GM21786 (cell line): ENCODE measurements around the gene SKP1.

Source experiments
- ATAC-seq: cut with Tn5 transposase; IDR thresholded peaks from one replicate; pipeline ENCODE4 v1.9.1; 2021; ENCODE audit not compliant: unreplicated experiment

The SKP1 gene

DNA sequence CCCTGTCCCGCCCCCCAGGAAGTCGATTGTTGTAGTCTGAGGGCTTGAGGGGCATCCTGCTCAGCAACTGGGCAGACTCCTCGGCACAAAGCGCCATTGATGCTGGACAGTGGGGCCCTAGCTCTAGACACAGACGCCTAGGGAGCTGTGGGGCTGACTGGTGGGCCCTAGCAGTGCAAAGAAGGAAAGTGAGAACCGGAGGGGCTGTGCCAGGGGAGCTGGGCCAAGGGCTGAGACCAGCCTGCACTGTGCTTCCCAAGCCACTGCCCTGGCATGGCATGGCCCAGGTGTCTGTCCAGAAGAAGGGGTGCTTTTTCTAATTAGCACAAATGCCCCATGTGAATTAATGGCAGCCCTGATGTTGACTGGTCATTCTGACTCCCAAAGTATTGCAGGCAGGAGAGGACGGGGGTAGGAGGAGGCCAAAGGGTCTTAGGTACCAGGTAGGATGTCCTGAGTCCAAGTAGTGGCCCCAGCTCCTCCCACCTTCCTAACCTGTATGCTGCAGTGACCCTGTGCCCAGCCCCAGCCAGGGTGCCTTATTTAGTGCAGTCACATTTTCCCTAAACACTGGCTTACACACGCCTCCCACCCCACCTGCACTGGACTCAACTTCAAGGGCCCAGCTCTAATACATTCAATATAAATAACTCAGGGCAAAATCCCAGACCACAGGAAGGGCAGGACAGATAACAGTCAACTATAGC is 46.4 kb downstream of the SKP1 start:
- ATAC-seq: no peak

DNA sequence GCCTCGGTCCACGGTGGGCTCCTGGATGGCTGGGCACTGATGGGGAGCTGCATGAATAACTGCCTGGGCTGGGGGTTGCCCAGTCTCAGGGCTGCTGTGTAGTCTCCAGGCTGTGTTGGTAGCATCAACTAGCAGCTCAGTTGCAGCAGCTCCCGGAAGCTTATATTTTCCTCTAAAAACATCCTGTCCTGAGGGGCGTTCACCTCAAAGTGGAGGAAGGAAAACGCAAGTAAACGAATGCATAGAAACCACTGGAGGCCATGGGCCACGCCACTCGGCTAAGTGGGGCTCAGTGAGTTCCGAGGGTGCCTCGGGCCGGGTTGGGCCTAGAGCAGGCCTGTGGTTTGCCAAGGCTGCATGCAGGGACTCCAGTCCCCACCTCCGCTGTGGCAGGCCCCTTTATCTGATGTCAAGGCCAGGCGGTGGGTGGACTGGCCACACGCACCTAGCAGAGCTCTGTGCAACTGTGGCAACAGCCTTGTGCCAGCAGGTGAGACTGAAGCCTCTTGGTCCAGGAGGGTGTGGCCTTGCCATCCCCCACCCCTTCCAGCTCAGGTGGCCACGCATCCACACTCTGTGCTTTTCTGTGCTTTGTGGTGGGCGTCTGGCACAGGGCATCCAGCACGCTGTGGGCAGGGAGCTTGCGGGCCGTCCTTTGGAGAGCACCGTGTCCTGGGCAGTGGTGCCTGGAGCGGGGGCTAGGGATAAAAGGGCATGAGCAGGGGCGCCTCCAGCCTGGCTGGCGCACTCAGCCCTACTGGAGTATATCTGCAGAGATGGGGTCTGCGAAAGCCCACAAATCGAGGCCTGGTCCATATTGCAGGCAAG is 47.1 kb downstream of the SKP1 start:
- ATAC-seq: no peak

DNA sequence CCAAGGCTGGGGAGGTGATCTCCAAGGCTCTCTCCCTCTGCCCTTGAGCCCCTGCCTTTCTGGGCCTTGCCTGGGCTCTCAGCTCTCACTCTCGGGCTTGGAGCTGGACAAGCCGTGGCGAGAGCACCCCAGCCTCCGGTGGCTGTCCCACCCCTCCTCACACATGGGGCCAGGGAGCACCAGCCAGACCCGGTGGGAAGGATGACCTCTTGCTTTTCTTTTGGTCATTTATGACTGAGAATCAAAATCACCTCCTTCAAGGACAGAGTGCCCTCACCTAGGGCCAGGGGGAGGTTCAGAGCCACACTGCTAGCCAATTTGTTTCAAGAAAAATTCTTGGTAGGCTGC is 48.1 kb downstream of the SKP1 start:
- ATAC-seq: no peak

DNA sequence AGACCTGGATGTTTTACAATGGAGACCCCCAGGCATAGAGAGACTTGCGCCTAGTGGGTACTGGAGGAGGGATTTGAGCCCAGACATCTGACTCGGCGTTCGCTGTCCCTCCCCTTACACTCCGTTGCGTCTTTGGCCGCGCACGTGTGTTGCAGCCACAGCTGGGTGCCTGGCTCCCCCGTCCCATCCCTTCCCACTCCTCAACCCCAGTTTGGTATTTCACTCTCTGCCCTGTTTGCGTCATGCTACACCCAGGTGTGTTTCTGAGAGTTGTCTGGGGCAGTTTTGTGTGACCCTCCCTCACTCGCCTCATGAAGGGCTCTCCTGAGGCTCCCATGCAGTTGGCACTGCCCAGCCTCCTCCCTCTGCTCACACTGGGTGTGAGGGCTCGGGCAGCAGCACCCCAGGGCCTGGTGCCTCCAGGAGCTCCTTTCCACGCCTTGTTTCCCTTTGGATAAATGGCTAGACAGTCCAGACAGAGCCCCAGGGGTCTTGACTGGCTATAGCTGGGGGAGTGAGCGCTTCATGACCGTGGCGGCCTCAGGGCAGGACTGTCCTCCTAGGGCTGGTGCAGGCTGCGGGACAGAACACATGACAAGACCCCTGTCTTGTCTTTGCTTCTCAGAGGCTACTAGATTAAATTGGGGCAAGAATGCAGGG is 48.6 kb downstream of the SKP1 start:
- ATAC-seq: no peak

DNA sequence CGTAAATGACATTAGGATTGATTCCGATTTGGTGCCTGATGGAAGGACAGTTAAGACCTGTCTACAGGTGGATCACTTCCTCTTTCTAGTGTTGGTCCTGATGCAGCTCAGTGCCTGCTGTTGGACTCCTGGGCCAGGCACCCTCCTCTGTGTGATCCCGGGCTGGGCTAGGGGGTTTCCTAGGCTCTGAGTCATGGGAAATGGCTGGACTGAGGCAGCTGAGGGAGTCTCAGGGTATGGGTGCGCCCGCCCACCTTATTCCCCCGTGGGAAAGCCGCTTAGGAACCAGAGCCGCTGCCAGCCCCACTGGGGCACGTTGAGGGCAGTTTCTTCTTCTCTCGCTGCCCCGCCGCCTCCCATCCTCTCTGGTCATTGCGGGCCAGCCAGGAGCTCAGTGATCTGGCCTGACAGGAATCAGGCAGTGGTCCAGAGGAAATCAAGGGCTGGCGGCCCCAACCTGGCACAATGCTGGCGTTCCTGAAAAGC is 49.3 kb downstream of the SKP1 start:
- no peak for ATAC-seq

DNA sequence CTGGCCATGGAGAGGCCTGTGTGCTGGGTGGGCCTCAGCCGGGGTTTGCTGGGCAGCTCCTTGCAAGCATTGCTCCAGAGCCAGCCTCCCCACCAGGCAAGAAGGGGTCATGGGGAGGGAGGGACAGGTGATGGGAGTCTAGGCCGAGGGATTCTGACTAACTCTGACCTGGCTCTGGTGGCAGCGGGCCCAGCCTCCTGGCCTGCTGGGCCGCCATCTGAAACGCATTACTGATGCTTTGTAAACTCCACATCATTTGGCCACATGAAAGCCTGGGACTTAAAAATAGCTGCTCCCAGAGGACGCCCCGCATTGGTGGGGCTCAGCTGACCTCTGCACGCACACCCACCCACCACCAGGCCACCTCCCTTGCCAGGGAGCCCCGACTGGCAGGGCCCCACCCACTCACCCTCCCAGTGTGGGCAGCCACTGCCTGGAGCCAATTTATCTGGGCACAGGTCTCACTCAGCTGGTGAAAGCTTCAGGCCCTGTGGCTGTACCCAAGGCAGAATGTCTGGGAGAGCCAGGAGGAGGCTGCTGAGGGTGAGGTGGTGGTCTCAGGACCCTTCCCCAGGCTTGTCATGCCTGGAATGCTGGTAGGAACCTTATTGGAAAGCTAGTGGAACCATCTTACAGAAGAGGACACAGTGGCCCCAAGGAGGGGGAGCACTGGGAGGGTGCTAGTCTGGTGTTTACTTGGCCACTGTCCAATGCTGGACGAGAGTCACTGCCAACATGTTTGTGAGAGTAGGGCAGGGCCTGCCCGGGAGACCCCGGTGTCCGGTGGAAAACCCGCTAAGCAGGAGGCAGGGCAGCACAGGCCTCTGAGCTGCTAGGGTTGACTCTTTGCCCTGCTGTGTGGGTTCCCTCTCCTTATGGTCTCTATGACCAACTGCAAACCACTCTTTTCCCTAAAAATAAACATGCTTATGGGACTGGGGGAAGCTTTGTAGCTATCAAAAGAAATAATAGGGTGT is 51.4 kb downstream of the SKP1 start:
- no peak for ATAC-seq

DNA sequence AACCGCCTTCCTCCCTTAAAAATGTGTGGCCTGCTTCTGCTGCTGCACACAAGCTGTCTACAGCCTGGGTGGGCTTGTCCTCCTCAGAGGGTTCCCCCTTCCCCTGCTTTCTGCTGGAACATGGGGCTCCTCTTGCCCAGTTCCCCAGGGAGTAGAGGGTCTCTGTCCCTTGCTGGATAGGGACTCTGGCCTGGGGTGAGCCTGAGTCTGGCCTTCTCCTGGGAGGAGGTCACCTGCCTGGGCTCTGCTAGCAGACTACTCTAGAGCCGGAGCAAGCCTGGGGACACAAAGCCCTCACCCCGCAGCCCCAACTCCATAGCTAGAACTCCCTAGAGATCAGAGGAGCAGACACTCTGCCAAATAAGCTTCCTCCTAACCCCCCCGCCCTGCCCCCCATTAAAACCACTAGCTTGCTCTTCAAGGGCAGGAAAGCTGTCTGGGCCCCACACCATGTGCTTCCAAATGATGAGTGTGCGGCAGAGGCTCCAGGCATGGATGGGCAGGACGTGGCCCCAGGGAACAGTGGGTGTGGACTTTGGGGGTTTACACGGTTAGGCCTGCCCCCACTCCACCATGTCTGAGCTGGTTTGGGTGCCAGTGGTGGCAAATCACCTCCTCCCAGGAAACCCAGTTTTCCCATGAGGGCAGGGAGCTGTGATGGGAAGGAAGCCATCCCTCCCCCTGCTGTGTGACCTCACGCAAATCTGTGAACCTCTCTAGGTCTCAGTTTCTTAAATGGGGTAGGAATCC is 52.3 kb downstream of the SKP1 start:
- no peak for ATAC-seq

DNA sequence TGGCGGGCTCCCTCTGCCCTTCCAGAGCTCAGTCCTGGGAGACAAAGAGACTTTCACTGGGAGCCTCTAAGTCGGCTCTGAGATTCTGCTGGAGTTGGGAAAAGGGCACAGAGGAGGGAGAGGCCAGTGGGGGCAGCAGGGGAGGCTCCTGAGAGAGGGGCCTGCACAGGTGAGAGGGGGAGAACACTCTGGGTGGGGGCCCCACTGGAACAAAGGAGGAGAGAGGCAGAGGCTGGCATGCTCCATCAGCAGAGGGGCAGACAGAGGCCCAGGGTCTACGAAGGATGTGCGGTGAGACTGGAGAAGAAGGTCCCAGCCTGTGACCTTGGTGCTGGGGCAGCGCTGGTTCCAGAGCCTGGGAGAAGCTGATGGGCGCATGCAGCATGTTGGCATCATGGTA is 53.4 kb downstream of the SKP1 start:
- ATAC-seq: no peak

DNA sequence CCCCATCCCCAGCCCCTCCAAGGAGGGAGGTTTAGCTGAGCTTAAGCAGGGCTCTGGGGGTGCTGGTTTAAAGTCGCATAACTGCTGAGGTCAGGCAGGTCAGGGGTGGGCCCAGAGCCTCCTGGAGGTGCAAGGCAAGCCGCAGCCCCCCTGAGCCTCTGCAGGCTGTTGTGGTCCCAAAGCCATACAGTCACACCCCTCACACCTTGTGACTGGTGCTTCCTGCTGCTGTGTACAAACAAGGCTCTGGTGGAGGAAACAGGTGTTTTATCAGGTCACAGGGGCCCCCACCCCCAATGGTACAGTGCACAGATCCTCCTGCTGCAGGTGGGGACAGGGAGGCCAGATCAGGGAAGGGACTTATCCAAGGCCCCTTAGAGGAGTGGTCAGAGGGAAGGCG is 54.2 kb downstream of the SKP1 start:
- no peak for ATAC-seq

DNA sequence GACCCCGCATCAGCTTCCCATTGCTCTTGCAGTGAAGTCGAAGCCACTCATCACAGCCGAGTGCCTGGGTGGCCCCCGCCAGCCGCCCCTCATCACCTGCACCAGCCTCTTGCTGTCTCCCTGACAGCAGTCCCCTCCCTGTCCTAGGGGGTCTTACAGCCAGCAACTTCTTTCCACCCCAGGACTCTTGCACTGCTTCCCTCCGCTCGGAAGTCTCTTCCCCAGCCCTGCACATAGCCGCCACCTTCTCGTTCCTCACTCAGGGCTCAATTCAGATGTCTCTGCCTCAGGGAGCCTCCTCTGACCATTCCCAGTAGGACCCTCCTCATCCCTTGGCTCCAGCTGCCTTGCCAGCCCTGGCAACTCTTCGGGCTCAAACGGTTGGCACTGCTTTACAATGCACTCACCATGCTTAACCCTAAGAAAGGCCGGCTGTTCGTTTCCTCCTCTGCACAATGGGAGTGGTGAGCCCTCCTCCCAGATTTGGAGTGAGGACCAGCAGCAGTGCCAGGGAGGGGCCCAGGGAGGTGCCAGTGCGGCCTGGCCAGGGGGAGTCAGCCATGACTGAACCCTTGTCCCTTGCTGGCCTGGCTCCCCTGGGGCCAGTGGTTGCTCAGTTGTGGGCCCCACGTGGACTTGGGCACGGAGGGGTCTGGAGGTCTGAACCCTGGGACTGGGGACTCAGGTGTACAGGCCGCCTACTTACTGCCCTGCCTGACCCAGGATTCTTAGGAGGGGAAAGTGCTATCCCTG is 56.2 kb downstream of the SKP1 start:
- no peak for ATAC-seq

DNA sequence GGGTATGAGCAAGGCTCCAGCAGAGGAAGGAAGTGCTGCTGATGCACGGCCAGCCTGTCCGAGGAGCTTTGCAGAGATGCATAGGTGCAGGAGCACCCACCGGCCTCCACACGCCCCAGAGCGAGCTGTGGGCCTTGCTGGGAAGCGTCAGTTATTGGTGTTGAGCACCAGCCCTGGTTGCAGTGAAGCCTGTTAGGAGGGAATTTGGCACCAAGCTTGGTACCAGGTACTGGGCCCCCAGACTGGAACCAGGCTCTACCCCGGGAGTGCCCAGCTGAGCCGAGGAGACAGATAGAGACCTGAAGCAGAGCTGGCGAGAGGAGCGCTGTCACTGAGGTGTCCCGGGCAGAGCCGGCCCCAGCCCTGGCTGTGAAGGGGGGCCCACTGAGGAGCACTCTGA is 57.0 kb downstream of the SKP1 start:
- no peak for ATAC-seq

DNA sequence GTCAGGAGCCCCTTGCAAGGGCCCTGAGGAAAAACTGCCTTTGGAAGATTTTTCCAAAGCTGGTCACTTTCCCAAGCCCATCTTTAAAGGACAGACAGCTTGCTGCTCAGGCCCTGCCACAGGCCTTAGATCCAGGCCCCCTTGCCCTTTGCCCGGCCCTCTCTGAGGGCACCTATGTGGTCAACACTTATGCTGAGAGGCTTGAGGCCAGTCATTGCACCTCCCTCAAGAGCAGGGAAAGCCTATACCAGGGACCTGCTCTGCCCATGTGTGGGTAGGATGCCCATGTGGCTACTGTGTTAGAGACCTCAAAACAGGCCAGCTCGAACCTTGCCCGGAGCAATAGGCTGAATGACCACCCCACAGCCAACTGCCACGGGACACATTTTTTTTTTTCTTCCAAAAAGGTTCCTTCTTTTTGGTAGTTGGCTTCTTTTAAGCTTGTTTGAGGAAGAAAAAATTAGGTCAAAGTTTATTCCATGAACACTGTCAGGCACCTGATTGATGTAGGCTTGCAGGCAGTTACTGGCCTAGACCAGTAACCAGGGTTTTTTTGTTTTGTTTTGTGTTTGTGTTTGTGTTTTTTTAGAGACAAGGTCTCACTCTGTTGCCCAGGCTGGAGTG is 58.4 kb downstream of the SKP1 start:
- ATAC-seq: no peak

DNA sequence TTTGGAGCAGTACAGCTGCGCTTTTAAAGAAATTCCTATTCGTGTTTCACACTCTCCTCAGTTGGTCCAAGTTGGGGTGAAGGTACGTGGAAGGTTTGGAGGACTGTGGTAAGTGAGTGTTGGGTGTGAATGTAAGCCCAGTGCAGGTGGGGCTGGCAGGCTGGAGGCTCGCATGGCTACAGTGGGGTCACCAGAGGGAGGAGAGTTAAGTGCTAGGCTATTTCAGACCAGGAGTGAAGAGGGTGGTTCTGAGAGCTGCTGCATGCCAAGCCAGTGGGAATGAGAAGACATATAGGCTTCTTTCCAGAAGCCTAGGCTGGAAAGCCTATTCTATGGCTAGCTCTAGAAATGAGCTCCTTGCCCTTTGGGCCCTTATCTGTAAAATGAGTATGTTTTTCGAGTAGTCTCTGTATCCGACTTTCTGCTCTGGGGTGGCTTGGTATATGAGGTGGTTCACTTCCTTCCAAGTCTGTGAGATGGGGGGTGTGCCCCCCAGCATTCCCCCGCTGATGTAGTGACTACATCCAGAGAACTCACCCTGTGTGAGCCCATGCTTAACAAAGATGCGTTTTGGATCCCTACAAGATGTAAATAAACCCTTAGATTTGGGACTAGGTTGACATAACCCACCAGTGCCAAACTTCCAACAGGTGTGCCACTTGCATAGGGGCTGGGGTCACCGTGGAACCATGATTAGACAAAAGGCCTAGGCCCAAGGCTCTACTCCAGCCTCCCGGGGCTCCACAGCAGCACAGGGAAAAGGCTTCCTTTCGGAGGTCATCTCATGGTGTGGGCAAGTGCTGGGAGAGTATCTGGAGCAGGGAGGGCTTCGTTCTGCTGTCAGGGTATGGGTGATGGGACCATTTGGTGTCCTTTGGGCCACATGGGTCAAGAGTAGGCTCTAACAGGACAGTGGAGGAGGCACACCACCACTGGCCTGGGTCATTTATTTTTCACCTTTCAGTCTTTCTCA is 59.7 kb downstream of the SKP1 start:
- no peak for ATAC-seq

DNA sequence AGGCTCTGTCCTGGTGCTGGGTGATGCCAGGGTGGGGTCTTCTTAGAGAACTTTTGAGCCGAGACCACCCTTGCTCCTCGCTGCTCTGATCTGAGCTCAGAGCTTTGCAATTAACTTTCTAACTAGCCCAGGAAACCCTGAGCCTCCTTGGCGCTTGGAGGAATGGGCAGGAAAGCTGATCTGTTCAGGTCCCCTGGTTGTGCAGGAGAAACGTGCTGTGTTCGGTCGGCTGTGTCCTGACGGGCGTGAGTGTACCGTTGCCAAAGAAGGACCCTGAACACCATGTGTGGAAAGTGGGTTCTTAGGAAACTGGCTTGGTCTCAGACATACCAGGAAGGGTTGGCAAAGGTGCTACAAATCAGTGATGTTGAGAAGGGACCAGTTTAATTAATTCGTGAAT is 60.5 kb downstream of the SKP1 start:
- no peak for ATAC-seq

DNA sequence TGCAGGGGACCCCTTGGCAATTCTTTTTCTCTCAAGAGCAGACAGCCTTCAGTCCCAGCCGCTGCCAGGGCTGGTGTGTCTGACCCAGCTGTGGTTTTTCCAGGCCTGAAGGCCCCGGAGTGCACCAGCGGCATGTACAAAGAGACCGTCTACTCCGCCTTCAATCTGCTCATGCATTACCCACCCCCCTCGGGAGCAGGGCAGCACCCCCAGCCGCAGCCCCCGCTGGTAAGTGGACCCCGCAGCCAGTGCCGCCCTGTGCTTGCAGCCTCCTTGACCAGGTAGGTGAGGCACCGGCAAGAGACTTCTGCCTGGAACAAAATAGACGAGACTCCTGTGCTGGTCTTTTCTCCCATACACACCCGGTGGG is 61.0 kb downstream of the SKP1 start:
- ATAC-seq: no peak

DNA sequence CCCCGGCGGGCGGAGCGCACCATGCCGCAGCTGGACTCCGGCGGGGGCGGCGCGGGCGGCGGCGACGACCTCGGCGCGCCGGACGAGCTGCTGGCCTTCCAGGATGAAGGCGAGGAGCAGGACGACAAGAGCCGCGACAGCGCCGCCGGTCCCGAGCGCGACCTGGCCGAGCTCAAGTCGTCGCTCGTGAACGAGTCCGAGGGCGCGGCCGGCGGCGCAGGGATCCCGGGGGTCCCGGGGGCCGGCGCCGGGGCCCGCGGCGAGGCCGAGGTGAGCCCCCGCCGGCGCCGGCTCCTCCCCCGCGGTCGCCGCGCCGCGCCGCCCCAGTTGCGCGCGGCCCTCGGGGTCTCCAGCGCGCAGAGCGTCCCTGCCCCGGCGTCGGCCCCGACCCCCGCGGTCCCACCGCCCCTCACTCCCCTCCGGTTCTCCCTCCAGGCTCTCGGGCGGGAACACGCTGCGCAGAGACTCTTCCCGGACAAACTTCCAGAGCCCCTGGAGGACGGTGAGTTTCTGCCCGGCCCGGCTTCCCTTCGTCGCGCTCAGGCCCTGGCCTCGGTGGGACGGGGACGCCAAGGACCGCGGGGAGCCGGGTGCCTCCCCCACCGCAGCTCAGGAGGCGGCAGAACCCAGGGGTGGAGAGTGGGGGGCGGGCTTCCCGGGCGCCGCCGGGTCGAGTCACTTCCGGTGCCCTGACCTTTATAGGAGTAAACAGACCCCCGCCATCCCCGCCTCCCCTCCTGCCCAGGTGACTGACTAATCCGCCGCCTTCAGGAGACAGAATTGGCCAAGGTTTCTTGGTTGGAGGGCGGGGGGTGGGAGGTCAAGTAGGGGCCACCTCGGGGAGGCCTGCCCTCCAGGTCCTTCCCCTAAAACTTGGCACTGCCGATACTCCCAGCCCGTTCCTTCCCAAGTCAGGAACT is 61.6 kb downstream of the SKP1 start:
- no peak for ATAC-seq
